Activated T-helper 17 cell treated with anti-CD3 and anti-CD28 coated beads, Interleukin-2, amount 50 U/mL, for 72 hours (primary cell): Measurements from ENCODE around the gene CEP104. TPM values are rescaled to one million over a fixed set of nuclear protein-coding genes. Genes with fewer than 3 reads are reported as not detected.

Experiments used
- ATAC-seq: fragments of 150-1000 bp; cut with Tn5 transposase; replicated peaks from 2 replicates; pipeline ENCODE4 v1.10.0; 2021; ENCODE audit warnings: mild to moderate bottlenecking, moderate library complexity
- H3K27ac Mint-ChIP-seq: one replicate; pipeline ENCODE4 v1.8.0; 2022; ENCODE audit warnings: mixed read lengths
- H3K27me3 Mint-ChIP-seq: one replicate; pipeline ENCODE4 v1.8.0; 2022; ENCODE audit warnings: mixed read lengths
- H3K36me3 Mint-ChIP-seq: one replicate; pipeline ENCODE4 v1.8.0; 2022; ENCODE audit warnings: low read depth, mild to moderate bottlenecking, mixed read lengths
- H3K4me1 Mint-ChIP-seq: one replicate; pipeline ENCODE4 v1.8.0; 2022; ENCODE audit warnings: mixed read lengths
- H3K4me3 Mint-ChIP-seq: one replicate; pipeline ENCODE4 v1.8.0; 2022; ENCODE audit warnings: mild to moderate bottlenecking, mixed read lengths
- H3K9me3 Mint-ChIP-seq: one replicate; pipeline ENCODE4 v1.8.0; 2022; ENCODE audit warnings: mixed read lengths
- total RNA-seq, 2 donors: library from RNA; stranded (reverse); gene quantifications; one replicate each; pipeline ENCODE4 v1.2.3, GENCODE V29; 2022

The CEP104 gene
- total RNA-seq, 2 donors from 2014 or later = 17.8 to 39.4 TPM

GRCh38 chr1:3865606-3866160, 8.7 kb upstream of the CEP104 start:
- H3K36me3 Mint-ChIP-seq = peaks cover 31% of the 10 kb centered on the region
- no peak overlapping the region for H3K4me3 Mint-ChIP-seq
- no peaks in the 10 kb centered on the region for H3K27me3 Mint-ChIP-seq
- peak overlapping the region; percentile 12 for H3K27ac Mint-ChIP-seq
- peaks cover 4% of the 10 kb centered on the region for H3K4me1 Mint-ChIP-seq
- no peaks in the 10 kb centered on the region for H3K9me3 Mint-ChIP-seq
- ATAC-seq = no peak

GRCh38 chr1:3864884-3865283, 7.9 kb upstream of the CEP104 start:
- no peaks in the 10 kb centered on the region for H3K9me3 Mint-ChIP-seq
- H3K4me3 Mint-ChIP-seq = no peak overlapping the region
- no peak for ATAC-seq
- H3K4me1 Mint-ChIP-seq = peaks cover 4% of the 10 kb centered on the region
- peak overlapping the region; percentile 12 for H3K27ac Mint-ChIP-seq
- no peaks in the 10 kb centered on the region for H3K27me3 Mint-ChIP-seq
- H3K36me3 Mint-ChIP-seq = peaks cover 25% of the 10 kb centered on the region

GRCh38 chr1:3863231-3863935, 6.4 kb upstream of the CEP104 start:
- H3K27ac Mint-ChIP-seq = no peak overlapping the region
- peaks cover 17% of the 10 kb centered on the region for H3K36me3 Mint-ChIP-seq
- no peaks in the 10 kb centered on the region for H3K9me3 Mint-ChIP-seq
- H3K4me3 Mint-ChIP-seq = no peak overlapping the region
- ATAC-seq = no peak
- no peaks in the 10 kb centered on the region for H3K27me3 Mint-ChIP-seq
- peaks cover under 1% of the 10 kb centered on the region for H3K4me1 Mint-ChIP-seq

GRCh38 chr1:3858231-3858981, 1.4 kb upstream of the CEP104 start:
- H3K4me1 Mint-ChIP-seq = peaks cover 6% of the 10 kb centered on the region
- H3K4me3 Mint-ChIP-seq = peak overlapping the region; percentile 97
- no peaks in the 10 kb centered on the region for H3K9me3 Mint-ChIP-seq
- H3K27me3 Mint-ChIP-seq = no peaks in the 10 kb centered on the region
- ATAC-seq = no peak
- H3K36me3 Mint-ChIP-seq = no peaks in the 10 kb centered on the region
- H3K27ac Mint-ChIP-seq = no peak overlapping the region

GRCh38 chr1:3857791-3858129, 749 bp upstream of the CEP104 start:
- no peaks in the 10 kb centered on the region for H3K36me3 Mint-ChIP-seq
- H3K4me3 Mint-ChIP-seq = peak overlapping the region; percentile 97
- H3K4me1 Mint-ChIP-seq = peaks cover 6% of the 10 kb centered on the region
- peak overlapping the region; percentile 93 for H3K27ac Mint-ChIP-seq
- ATAC-seq = no peak
- no peaks in the 10 kb centered on the region for H3K9me3 Mint-ChIP-seq
- H3K27me3 Mint-ChIP-seq = no peaks in the 10 kb centered on the region

- H3K4me1 Mint-ChIP-seq = peaks cover 6% of the 10 kb centered on the region
- ATAC-seq = no peak
- peaks cover 35% of the 10 kb centered on the region for H3K36me3 Mint-ChIP-seq
- no peaks in the 10 kb centered on the region for H3K27me3 Mint-ChIP-seq
- H3K9me3 Mint-ChIP-seq = no peaks in the 10 kb centered on the region
- no peak overlapping the region for H3K27ac Mint-ChIP-seq
- H3K4me3 Mint-ChIP-seq = no peak overlapping the region
These were observed 4.1 kb downstream of the CEP104 start for GRCh38 chr1:3852711-3853485.

- no peak for ATAC-seq
- Mint-ChIP-seq H3K9me3 (no peaks in the 10 kb centered on the region), H3K4me1 (peaks cover 6% of the 10 kb centered on the region), H3K27me3 (no peaks in the 10 kb centered on the region), H3K27ac (no peak overlapping the region), H3K36me3 (peaks cover 43% of the 10 kb centered on the region), H3K4me3 (no peak overlapping the region)
These were observed 4.9 kb downstream of the CEP104 start for GRCh38 chr1:3852091-3852490.

- Mint-ChIP-seq H3K9me3 (no peaks in the 10 kb centered on the region), H3K4me3 (no peak overlapping the region), H3K4me1 (peaks cover 6% of the 10 kb centered on the region), H3K36me3 (peaks cover 51% of the 10 kb centered on the region), H3K27me3 (no peaks in the 10 kb centered on the region), H3K27ac (no peak overlapping the region)
- no peak for ATAC-seq
These were observed 5.7 kb downstream of the CEP104 start for GRCh38 chr1:3851292-3851691.

GRCh38 chr1:3850857-3851256, 6.2 kb downstream of the CEP104 start:
- Mint-ChIP-seq H3K4me3 (no peak overlapping the region), H3K4me1 (peaks cover 6% of the 10 kb centered on the region), H3K27me3 (no peaks in the 10 kb centered on the region), H3K36me3 (peaks cover 51% of the 10 kb centered on the region), H3K9me3 (no peaks in the 10 kb centered on the region), H3K27ac (no peak overlapping the region)
- no peak for ATAC-seq

GRCh38 chr1:3847081-3847480, 9.9 kb downstream of the CEP104 start:
- H3K4me3 Mint-ChIP-seq = no peak overlapping the region
- H3K27ac Mint-ChIP-seq = no peak overlapping the region
- no peaks in the 10 kb centered on the region for H3K27me3 Mint-ChIP-seq
- no peak for ATAC-seq
- no peaks in the 10 kb centered on the region for H3K4me1 Mint-ChIP-seq
- H3K9me3 Mint-ChIP-seq = no peaks in the 10 kb centered on the region
- peaks cover 84% of the 10 kb centered on the region for H3K36me3 Mint-ChIP-seq

- Mint-ChIP-seq H3K27ac (no peak overlapping the region), H3K4me3 (no peak overlapping the region), H3K27me3 (no peaks in the 10 kb centered on the region), H3K36me3 (peaks cover 82% of the 10 kb centered on the region), H3K9me3 (no peaks in the 10 kb centered on the region), H3K4me1 (no peaks in the 10 kb centered on the region)
- ATAC-seq = no peak
These were observed 10.5 kb downstream of the CEP104 start for GRCh38 chr1:3846541-3846940.

GRCh38 chr1:3842912-3843311, 14.1 kb downstream of the CEP104 start:
- ATAC-seq = no peak
- no peaks in the 10 kb centered on the region for H3K9me3 Mint-ChIP-seq
- no peaks in the 10 kb centered on the region for H3K4me1 Mint-ChIP-seq
- H3K4me3 Mint-ChIP-seq = no peak overlapping the region
- no peaks in the 10 kb centered on the region for H3K27me3 Mint-ChIP-seq
- H3K27ac Mint-ChIP-seq = no peak overlapping the region
- peaks cover 87% of the 10 kb centered on the region for H3K36me3 Mint-ChIP-seq

- no peak for ATAC-seq
- Mint-ChIP-seq H3K27me3 (no peaks in the 10 kb centered on the region), H3K4me3 (no peak overlapping the region), H3K36me3 (peaks cover 87% of the 10 kb centered on the region), H3K9me3 (no peaks in the 10 kb centered on the region), H3K4me1 (no peaks in the 10 kb centered on the region), H3K27ac (no peak overlapping the region)
These were observed 15.5 kb downstream of the CEP104 start for GRCh38 chr1:3841491-3841890.

GRCh38 chr1:3838788-3839187, 18.2 kb downstream of the CEP104 start:
- ATAC-seq = no peak
- Mint-ChIP-seq H3K4me1 (no peaks in the 10 kb centered on the region), H3K4me3 (no peak overlapping the region), H3K27ac (no peak overlapping the region), H3K9me3 (no peaks in the 10 kb centered on the region), H3K36me3 (peaks cover 94% of the 10 kb centered on the region), H3K27me3 (no peaks in the 10 kb centered on the region)
